ENCODE measurements around the gene KHDC1.

Gene KHDC1

DNA sequence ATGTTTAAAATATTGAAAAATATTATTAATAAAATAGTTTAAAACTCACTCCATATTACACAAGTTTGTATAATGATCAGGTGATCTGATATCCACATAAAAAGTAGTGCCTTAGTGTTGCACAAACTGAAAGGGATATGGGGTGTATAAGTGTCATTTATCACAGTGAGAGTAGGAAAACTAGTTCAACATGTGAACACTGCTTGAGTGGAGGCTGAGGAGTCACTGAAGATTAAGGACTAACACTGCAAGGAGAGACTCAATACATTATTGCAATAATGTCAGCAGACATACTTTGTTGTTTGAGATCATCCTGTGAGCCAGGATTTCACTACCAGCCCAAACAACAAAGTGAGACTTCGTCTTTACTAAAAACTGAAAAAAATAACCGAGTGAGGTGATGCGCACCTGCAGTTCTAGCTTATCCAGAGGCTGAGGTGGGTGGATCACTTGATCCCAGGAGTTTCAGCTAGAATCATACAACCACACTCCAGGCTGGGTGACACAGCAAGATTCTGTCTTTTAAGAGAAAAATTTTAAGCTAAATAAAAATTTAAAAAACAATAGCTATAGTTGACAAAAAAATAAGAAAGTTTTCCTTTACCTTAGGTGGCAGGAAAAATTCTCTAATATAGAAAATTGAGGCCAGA is 35.3 kb downstream of the KHDC1 start:
- H3K4me1 ChIP-seq (ENCODE audit: low read length): peaks cover 9% of the 10 kb centered on the region
- H3K4me3 ChIP-seq (ENCODE audit: low read length): no peak overlapping the region
- no peak overlapping the region for H3K9ac ChIP-seq (ENCODE audit: low read length)
- H3K36me3 ChIP-seq (replicated peaks; ENCODE audit: insufficient read depth, low read length): no peaks in the 10 kb centered on the region
- H4K20me1 ChIP-seq (ENCODE audit: insufficient read depth, low read length): no peaks in the 10 kb centered on the region
- H3K4me2 ChIP-seq (ENCODE audit: low read depth, low read length): no peak overlapping the region
- DNase-seq: no peak
- H3K9me3 ChIP-seq (replicated peaks; ENCODE audit: insufficient read depth, low read length): no peaks in the 10 kb centered on the region
- no peak overlapping the region for H3K27ac ChIP-seq (ENCODE audit: low read length)
- no peaks in the 10 kb centered on the region for H3K79me2 ChIP-seq (ENCODE audit: low read length)
- no peaks in the 10 kb centered on the region for H3K27me3 ChIP-seq (replicated peaks; ENCODE audit: insufficient read depth, low read length)
- H3K9me2 ChIP-seq (replicated peaks; ENCODE audit: insufficient read depth, low read length): no peaks in the 10 kb centered on the region
- H2AFZ ChIP-seq (ENCODE audit: low read length): no peak overlapping the region
- peaks cover 8% of the 10 kb centered on the region for H3F3A ChIP-seq (ENCODE audit: insufficient read depth, low read length)
- TF ChIP-seq, protein P1, sequence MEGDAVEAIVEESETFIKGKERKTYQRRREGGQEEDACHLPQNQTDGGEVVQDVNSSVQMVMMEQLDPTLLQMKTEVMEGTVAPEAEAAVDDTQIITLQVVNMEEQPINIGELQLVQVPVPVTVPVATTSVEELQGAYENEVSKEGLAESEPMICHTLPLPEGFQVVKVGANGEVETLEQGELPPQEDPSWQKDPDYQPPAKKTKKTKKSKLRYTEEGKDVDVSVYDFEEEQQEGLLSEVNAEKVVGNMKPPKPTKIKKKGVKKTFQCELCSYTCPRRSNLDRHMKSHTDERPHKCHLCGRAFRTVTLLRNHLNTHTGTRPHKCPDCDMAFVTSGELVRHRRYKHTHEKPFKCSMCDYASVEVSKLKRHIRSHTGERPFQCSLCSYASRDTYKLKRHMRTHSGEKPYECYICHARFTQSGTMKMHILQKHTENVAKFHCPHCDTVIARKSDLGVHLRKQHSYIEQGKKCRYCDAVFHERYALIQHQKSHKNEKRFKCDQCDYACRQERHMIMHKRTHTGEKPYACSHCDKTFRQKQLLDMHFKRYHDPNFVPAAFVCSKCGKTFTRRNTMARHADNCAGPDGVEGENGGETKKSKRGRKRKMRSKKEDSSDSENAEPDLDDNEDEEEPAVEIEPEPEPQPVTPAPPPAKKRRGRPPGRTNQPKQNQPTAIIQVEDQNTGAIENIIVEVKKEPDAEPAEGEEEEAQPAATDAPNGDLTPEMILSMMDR (IDR thresholded peaks at IDR 0.05; ENCODE audit: low read length): no peak
- no peak for TF ChIP-seq EZH2 (optimal IDR thresholded peaks at IDR 0.05; ENCODE audit: low read depth, low read length)
- no peak for TF ChIP-seq EZH2phosphoT487 (IDR thresholded peaks at IDR 0.05; ENCODE audit: low read length)

DNA sequence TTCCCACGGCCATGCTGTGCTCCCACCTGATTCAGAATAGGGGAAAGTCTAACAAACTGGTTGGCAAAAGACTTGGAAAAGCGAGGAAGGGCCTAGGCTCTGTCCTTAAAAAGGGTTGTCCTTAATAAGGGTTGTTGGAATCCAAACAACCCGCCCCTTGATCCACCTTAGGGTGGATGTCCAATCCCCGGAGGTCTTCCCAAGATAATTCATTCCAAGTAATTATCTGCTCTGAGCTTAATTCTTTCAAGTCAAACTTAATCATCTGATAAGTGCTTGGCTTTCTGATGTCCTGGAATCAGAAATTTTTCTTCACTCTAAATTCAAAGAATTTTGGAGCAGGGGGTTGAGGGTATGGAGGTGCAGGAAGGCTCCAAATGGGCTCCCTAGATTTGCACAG is 37.6 kb downstream of the KHDC1 start, which contains the start of gene KHDC1L:
Gene KHDC1L, minus strand, starts transcription at position 101 of the 400 bp plus-strand sequence. Its CDS starts 88 bp downstream, at position 13.
- no peaks in the 10 kb centered on the region for H3K9me2 ChIP-seq (replicated peaks; ENCODE audit: insufficient read depth, low read length)
- no peak for DNase-seq
- no peak within 1 kb of the TSS for H3K4me2 ChIP-seq (ENCODE audit: low read depth, low read length)

DNA sequence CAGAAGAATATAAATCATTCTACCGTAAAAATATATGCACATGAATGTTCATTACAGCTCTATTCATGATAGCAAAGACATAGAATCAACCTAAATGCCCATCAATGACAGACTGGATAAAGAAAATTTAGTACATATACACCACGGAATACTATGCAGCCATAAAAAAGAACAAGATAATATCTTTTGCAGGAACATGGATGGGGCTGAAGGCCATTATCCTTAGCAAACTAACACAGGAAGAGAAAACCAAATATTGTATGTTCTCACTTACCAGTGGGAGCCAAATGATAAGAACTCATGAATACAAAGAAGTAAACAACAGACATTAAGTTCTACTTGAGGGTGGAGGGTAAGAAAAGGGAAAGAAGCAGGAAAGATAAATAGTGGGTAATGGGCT is 46.1 kb downstream of the KHDC1 start:
- Histone ChIP-seq H3K4me2 (ENCODE audit: low read depth, low read length) (no peak overlapping the region), H2AFZ (ENCODE audit: low read length) (no peak overlapping the region), H3F3A (ENCODE audit: insufficient read depth, low read length) (no peaks in the 10 kb centered on the region), H3K4me3 (ENCODE audit: low read length) (no peak overlapping the region), H3K9me3 (replicated peaks; ENCODE audit: insufficient read depth, low read length) (no peaks in the 10 kb centered on the region), H4K20me1 (ENCODE audit: insufficient read depth, low read length) (no peaks in the 10 kb centered on the region), H3K27ac (ENCODE audit: low read length) (no peak overlapping the region), H3K36me3 (replicated peaks; ENCODE audit: insufficient read depth, low read length) (no peaks in the 10 kb centered on the region), H3K27me3 (replicated peaks; ENCODE audit: insufficient read depth, low read length) (no peaks in the 10 kb centered on the region), H3K4me1 (ENCODE audit: low read length) (0 out of 2 replicates have a peak, but pooled peaks cover 5% of the 10 kb centered on the region), H3K79me2 (ENCODE audit: low read length) (no peaks in the 10 kb centered on the region), H3K9ac (ENCODE audit: low read length) (no peak overlapping the region), H3K9me2 (replicated peaks; ENCODE audit: insufficient read depth, low read length) (no peaks in the 10 kb centered on the region)
- TF ChIP-seq EZH2 (optimal IDR thresholded peaks at IDR 0.05; ENCODE audit: low read depth, low read length) (no peak), EZH2phosphoT487 (IDR thresholded peaks at IDR 0.05; ENCODE audit: low read length) (no peak)
- TF ChIP-seq, protein P1 (IDR thresholded peaks at IDR 0.05; ENCODE audit: low read length): no peak
- DNase-seq: no peak

More for the DNA sequence above, 37.6 kb downstream of the KHDC1 start, which contains the start of gene KHDC1L:
- H4K20me1 ChIP-seq (ENCODE audit: insufficient read depth, low read length): no peaks in the 10 kb centered on the region
- H3K4me3 ChIP-seq (ENCODE audit: low read length): no peak within 1 kb of the TSS
- TF ChIP-seq EZH2phosphoT487 (IDR thresholded peaks at IDR 0.05; ENCODE audit: low read length) (no peak), EZH2 (optimal IDR thresholded peaks at IDR 0.05; ENCODE audit: low read depth, low read length) (no peak)
- TF ChIP-seq, protein P1 (IDR thresholded peaks at IDR 0.05; ENCODE audit: low read length): no peak
- no peaks in the 10 kb centered on the region for H3K27me3 ChIP-seq (replicated peaks; ENCODE audit: insufficient read depth, low read length)
- no peak within 1 kb of the TSS for H3K27ac ChIP-seq (ENCODE audit: low read length)
- no peak within 1 kb of the TSS for H2AFZ ChIP-seq (ENCODE audit: low read length)
- no peak within 1 kb of the TSS for H3K9ac ChIP-seq (ENCODE audit: low read length)
- no peaks in the 10 kb centered on the region for H3K9me3 ChIP-seq (replicated peaks; ENCODE audit: insufficient read depth, low read length)
- no peaks in the 10 kb centered on the region for H3F3A ChIP-seq (ENCODE audit: insufficient read depth, low read length)
- no peaks in the 10 kb centered on the region for H3K36me3 ChIP-seq (replicated peaks; ENCODE audit: insufficient read depth, low read length)
- H3K79me2 ChIP-seq (ENCODE audit: low read length): no peaks in the 10 kb centered on the region
- H3K4me1 ChIP-seq (ENCODE audit: low read length): no peaks in the 10 kb centered on the region
